Duodenal mucosa (tissue), 2 donors: ENCODE measurements around the gene PLAAT1.

Experiments
- H3K27ac ChIP-seq: one replicate; pipeline ENCODE4 v1.7.0; 2013; ENCODE audit warnings: low read depth, low read length
- H3K27me3 ChIP-seq, 2 donors: one replicate each; pipeline ENCODE4 v1.7.0; 2013; ENCODE audit warnings: low read length in 2 of 2, control low read depth in 1 of 2; ENCODE audit not compliant: insufficient read depth in 2 of 2, control insufficient read depth in 1 of 2
- H3K36me3 ChIP-seq, 2 donors: one replicate each; pipeline ENCODE4 v1.7.0; 2013; ENCODE audit warnings: low read length in 2 of 2, control low read depth in 1 of 2; ENCODE audit not compliant: insufficient read depth in 2 of 2, control insufficient read depth in 1 of 2
- H3K4me1 ChIP-seq, 2 donors: one replicate each; pipeline ENCODE4 v1.7.0; 2013; ENCODE audit warnings: low read length in 2 of 2, control low read depth in 1 of 2; ENCODE audit not compliant: insufficient read depth in 2 of 2, control insufficient read depth in 1 of 2
- H3K4me3 ChIP-seq, 2 donors: one replicate each; pipeline ENCODE4 v1.7.0; 2013; ENCODE audit warnings: low read length in 2 of 2, low read depth in 1 of 2
- H3K9ac ChIP-seq, 2 donors: one replicate each; pipeline ENCODE4 v1.7.0; 2013; ENCODE audit warnings: low read length in 2 of 2, low read depth in 1 of 2
- H3K9me3 ChIP-seq, 2 donors: one replicate each; pipeline ENCODE4 v1.7.0; 2013; ENCODE audit warnings: low read length in 2 of 2, control low read depth in 1 of 2; ENCODE audit not compliant: control insufficient read depth in 1 of 2

The PLAAT1 gene

GRCh38 chr3:193240850-193241706 lies at the start of gene PLAAT1:
Gene PLAAT1 (plus strand): TSS chr3:193241222. CDS start chr3:193255651, 14,429 bp downstream.
- H3K9me3 ChIP-seq = no peaks in the 10 kb centered on the region
- H3K4me1 ChIP-seq = no peaks in the 10 kb centered on the region
- peaks cover 4 to 15% of the 10 kb centered on the region in 2 donors for H3K27me3 ChIP-seq
- no peak within 1 kb of the TSS for H3K9ac ChIP-seq
- H3K27ac ChIP-seq = no peak within 1 kb of the TSS
- H3K4me3 ChIP-seq = peak within 1 kb of the TSS; percentile 52 to 57
- no peaks in the 10 kb centered on the region for H3K36me3 ChIP-seq

DNA sequence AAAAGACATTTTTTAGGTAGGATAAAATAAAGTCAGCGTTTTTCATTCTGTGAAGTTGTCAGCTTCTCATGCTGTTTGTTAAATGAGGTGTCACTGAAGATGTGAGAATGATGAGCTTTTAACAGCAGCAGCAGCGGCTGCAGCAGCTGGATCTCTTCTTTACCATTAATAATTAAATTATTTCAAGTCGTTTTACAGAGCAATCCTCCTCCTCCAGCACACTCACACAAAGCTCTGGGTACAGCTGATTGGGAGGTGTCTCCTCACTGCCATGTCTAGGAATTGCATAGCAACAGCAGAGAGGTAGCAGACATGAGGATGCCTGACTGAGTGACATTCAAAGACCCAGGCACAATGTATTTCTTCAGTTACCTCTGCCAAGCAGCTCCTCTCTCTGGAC lies 46.7 kb upstream of the PLAAT1 start:
- Histone ChIP-seq H3K4me1 (no peaks in the 10 kb centered on the region), H3K27me3 (no peaks in the 10 kb centered on the region), H3K4me3 (no peak overlapping the region), H3K36me3 (no peaks in the 10 kb centered on the region), H3K9ac (no peak overlapping the region), H3K27ac (no peak overlapping the region), H3K9me3 (no peaks in the 10 kb centered on the region)

DNA sequence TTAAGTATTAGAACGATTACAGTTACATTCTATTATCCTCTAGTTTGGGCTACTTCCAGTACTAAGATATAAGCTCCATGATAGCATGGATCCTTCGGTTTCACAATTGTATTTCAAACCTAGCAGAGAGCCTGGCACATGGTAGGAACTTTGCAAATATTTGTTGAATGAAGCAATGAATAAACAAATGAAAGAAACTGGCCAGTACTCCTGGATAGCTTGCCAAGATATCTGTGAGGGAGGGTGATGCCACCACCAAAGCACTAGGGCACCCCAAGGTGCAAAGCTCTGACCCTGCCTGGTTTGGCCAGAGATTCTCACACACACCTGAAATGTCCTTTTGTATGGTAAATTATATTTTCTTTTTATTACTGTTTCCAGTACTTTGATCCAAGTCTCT lies 44.3 kb upstream of the PLAAT1 start:
- no peaks in the 10 kb centered on the region for H3K9me3 ChIP-seq

DNA sequence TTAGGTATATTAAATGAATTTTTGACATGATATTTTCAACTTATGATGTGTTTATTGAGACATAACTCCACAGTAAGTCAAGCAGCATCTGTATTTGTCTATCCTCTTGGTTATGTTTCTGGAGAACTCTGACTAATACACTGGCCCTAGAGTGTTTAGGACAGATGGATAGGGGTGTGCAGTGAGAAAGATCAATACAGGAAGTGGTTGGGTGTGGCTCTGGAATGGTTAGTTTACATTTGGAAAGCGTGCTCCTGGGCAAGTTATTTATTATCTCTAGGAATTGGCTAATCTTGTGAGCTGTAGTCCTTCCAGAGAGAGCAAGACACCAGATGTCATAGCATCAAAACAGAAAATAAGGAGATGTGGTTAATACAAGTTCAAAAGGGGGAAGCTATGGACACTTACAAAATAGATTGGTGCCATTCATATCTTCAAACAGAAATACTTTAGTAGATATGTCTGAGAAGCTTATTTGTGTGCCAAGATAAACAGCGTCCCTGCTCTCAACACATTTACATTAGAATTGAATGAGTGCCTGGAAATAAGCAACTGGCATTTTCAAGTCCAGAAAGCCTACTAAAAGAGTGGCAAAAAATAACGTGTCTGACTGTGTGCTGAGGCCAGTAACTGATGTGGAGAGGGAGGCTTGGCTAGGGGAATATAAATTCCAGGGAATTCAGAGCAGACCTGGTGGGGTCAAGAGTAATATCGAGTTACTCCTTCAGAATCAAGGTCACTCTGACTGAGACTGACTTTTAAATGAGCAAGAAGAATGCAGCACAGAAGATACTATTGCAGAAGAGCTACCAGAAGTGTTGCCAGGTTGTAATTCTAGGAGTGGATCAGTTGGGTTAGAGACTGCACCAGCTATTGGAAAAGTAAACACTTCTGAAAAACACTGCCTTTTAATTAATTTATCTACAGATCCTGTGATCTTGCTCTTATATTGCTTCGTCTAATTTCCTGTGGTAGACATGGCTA lies 33.4 kb upstream of the PLAAT1 start:
- H3K27me3 ChIP-seq = no peaks in the 10 kb centered on the region
- no peaks in the 10 kb centered on the region for H3K36me3 ChIP-seq
- H3K27ac ChIP-seq = no peak overlapping the region
- H3K4me3 ChIP-seq = no peak overlapping the region
- no peaks in the 10 kb centered on the region for H3K4me1 ChIP-seq
- H3K9me3 ChIP-seq = no peaks in the 10 kb centered on the region
- H3K9ac ChIP-seq = no peak overlapping the region

More for the DNA sequence above, 44.3 kb upstream of the PLAAT1 start:
- Histone ChIP-seq H3K4me1 (no peaks in the 10 kb centered on the region), H3K27me3 (no peaks in the 10 kb centered on the region), H3K4me3 (no peak overlapping the region), H3K27ac (no peak overlapping the region), H3K36me3 (no peaks in the 10 kb centered on the region), H3K9ac (no peak overlapping the region)

DNA sequence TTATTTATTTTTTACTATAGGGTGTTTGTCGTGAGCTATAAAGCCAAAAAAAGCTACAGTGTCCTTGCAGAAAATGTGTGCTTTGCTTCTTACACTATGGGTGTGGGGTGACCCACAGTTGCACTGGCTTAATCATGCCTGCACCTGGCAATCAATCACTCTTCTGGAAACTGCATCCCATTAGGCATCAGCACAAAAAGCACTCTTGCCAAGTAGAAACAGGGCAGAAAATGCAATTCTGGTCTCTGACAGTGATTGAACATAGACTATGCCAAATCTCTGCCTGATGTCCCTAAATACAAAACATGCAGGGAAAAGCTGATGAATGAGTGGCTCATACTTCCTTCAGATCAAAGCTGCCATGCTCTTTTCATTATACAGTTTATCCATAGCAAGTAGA lies 30.4 kb upstream of the PLAAT1 start:
- H3K9ac ChIP-seq = no peak overlapping the region
- H3K27ac ChIP-seq = no peak overlapping the region
- H3K27me3 ChIP-seq = no peaks in the 10 kb centered on the region
- no peak overlapping the region for H3K4me3 ChIP-seq
- no peaks in the 10 kb centered on the region for H3K9me3 ChIP-seq
- H3K4me1 ChIP-seq = no peaks in the 10 kb centered on the region
- no peaks in the 10 kb centered on the region for H3K36me3 ChIP-seq

- Histone ChIP-seq H3K36me3 (no peaks in the 10 kb centered on the region), H3K27me3 (no peaks in the 10 kb centered on the region), H3K9ac (no peak overlapping the region), H3K9me3 (no peaks in the 10 kb centered on the region), H3K4me3 (no peak overlapping the region), H3K4me1 (no peaks in the 10 kb centered on the region), H3K27ac (no peak overlapping the region)
Measured at GRCh38 chr3:193211173-193211572, 29.8 kb upstream of the PLAAT1 start.

GRCh38 chr3:193211984-193212383 lies 29.0 kb upstream of the PLAAT1 start:
- Histone ChIP-seq H3K9ac (no peak overlapping the region), H3K9me3 (no peaks in the 10 kb centered on the region), H3K36me3 (no peaks in the 10 kb centered on the region), H3K4me3 (no peak overlapping the region), H3K27ac (no peak overlapping the region), H3K27me3 (no peaks in the 10 kb centered on the region), H3K4me1 (no peaks in the 10 kb centered on the region)

- H3K4me3 ChIP-seq = no peak overlapping the region
- H3K27me3 ChIP-seq = no peaks in the 10 kb centered on the region
- H3K36me3 ChIP-seq = no peaks in the 10 kb centered on the region
- no peak overlapping the region for H3K27ac ChIP-seq
- no peaks in the 10 kb centered on the region for H3K4me1 ChIP-seq
- H3K9ac ChIP-seq = no peak overlapping the region
- H3K9me3 ChIP-seq = no peaks in the 10 kb centered on the region
Measured at GRCh38 chr3:193212844-193213243, 28.2 kb upstream of the PLAAT1 start.

- no peak overlapping the region for H3K27ac ChIP-seq
- no peaks in the 10 kb centered on the region for H3K36me3 ChIP-seq
- H3K27me3 ChIP-seq = no peaks in the 10 kb centered on the region
- H3K9me3 ChIP-seq = no peaks in the 10 kb centered on the region
- no peak overlapping the region for H3K4me3 ChIP-seq
- no peak overlapping the region for H3K9ac ChIP-seq
- H3K4me1 ChIP-seq = no peaks in the 10 kb centered on the region
Measured at GRCh38 chr3:193214445-193214844, 26.6 kb upstream of the PLAAT1 start.
